ENCODE data around the gene PPIE.
"Not testable (repeated sequence)": the region's sequence is repeated elsewhere in the genome, so short reads cannot be mapped to it uniquely, and the experiment has no call there.

Gene PPIE

DNA sequence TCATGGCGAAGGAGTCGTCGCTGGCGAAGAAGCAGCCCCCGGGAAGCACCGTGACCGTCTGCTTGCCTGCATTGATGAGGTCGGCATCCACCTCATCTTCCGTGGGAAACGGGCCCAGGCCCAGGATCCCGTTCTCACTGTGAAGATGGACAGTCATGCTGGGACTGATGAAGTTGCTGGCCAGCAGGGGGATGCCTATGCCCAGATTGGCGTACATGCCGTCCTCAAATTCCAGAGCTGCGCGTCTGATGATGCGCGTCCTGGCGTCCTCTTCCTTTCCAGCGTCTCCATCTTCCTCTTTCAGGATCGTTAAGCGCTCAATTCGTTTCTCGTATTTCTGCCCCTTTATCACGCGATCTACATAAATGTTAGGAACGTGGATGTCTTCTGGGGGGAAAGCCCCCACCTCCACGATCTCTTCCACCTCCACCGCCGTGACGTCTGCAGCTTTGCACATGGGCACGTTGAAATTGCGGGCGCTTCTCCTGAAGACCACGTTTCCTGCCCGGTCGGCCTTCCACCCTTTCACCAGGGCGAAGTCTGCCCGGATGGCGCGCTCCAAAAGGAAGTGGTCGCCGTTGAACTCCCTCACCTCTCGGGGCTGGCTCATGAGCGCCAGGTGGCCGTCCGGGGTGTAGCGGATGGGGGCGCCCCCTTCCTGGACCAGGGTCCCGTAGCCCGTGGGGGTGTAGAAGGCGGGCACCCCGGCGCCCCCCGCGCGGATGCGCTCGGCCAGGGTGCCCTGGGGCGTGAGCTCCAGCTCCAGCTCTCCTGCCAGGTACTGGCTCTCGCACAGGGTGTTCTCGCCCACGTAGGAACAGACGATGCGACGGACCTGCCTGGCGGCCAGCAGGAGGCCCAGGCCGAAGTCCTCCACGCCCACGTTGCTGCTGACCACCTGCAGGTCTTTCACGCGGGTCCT is 31.7 kb downstream of the PPIE start:
- not testable (repeated sequence) for H3K27ac ChIP-seq

DNA sequence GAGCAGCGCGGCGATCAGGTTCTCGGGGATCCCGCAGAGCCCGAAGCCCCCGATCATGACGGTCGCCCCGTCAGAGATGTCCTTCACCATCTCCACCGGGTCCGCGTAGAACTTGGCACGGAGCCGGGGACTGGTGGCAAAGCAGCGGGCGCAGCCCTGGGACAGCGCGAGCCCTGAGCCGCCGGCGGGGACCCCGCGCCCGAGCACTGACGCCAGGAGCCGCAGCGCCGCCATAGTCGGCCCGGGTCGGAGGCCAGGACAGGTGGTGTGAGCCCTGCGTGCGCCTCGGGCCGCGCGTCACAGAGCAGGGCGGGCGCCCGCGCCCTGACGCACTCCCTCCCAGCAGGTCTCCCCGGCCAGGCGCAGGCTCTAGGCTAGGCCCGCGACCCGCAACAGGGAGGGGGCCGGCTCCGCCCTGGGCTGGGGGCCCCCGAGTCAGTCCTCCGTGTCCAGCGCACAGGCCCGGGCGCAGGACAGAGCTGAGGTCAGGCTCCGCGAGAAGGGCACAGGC is 32.4 kb downstream of the PPIE start, which contains the start of gene OXCT2:
TSS of gene OXCT2 (minus strand) at position 327 of the 511 bp plus-strand sequence. CDS start at position 234, 93 bp downstream.
- not testable (repeated sequence) for H3K27ac ChIP-seq

DNA sequence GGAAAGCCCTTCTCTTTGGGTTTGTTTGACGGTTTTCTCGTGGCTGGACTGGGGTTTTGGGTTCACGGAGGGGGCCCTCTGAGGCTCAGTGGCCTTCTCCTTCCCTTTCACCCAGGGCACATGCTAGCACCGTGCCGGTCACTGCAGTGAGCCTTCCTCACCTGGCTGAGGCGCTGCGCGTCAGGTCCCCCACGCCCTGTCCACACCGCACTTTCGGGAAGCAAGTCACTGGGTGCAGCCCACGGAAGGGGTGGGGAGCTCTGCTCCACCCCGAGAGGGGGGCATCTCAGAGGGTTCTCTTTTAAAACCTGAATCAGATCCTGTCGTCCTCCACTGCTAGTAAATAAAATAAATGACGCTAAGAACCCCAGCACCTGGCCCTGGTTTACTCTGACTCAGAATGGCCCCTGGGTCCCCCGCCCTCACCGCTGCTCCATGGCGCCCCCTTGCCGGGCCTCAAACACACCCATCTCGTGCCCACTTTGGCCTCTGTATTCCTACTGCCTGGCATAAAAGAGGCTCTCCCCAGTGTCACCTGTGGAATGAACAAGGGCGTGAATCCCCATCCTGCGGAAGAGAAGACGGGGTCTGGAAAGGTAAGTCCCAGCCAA is 34.8 kb downstream of the PPIE start:
- not testable (repeated sequence) for H3K27ac ChIP-seq

- H3K27ac ChIP-seq = not testable (repeated sequence)
These were observed 36.5 kb downstream of the PPIE start for GRCh38 chr1:39775141-39775540.

- not testable (repeated sequence) for H3K27ac ChIP-seq
These were observed 37.2 kb downstream of the PPIE start for GRCh38 chr1:39775676-39776399.

DNA sequence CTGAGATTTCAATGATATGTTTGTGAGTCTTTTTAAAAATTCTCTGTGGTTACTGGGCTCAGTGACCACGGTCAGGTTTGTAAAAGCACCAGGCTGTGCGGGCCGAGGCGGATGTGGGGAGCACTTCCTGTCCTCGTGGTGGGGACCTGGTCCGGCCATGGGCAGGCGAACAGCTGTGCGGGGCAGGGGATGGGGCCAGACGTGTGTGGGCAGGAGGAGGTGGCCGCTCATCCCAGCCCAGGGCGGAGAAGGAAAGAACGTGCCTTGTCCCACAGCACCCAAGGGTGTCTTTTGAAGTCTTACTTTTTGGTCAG is 37.7 kb downstream of the PPIE start:
- no peak overlapping the region for H3K27ac ChIP-seq
- TF ChIP-seq ZFX (IDR thresholded peaks at IDR 0.05; ENCODE audit: borderline replicate concordance) (no peak), CTCF (IDR thresholded peaks at IDR 0.05) (no peak)

- H3K27ac ChIP-seq = no peak overlapping the region
- TF ChIP-seq ZFX (IDR thresholded peaks at IDR 0.05; ENCODE audit: borderline replicate concordance) (no peak), CTCF (IDR thresholded peaks at IDR 0.05) (no peak)
These were observed 38.2 kb downstream of the PPIE start for GRCh38 chr1:39776886-39777285.

DNA sequence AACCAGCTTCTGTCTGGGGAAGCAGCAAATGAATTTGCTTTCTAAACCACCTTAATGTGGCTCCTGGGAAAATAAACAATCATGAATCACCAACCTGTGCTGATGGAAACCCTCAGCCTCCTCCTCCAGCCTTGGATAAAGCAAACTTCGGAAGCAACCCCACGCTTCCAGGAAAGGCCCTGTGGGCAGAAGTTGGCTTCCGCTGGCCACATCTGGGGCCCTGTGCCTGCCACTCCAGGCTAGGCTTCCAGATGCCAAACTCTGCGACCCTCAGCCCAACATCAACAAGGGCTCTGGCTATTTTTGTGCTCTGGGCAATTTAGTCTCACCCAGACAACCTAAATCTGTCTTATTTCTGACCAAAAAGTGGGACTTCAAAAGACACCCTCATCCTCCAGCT is 38.6 kb downstream of the PPIE start:
- no peak overlapping the region for H3K27ac ChIP-seq

DNA sequence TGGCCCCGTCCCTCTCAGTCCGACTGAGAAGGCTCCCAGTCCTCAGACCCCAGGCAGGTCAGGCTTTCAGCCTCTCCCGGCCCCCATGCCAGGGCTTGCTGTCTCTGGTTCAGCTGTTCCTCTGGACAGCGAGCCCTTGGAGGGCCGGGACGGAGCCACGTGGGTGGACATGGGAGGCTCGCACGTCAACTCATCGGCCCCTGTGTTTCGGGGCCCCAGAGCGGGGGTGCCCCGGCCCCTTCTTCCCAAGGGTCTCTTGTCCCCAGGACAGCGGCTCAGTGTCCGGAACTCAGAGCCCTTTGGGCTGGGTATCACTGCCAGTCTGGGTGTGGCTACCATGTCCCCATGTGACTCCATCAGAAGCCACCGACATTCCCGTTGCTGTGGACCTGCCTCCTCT is 39.2 kb downstream of the PPIE start:
- H3K27ac ChIP-seq = not testable (repeated sequence)

More for the DNA sequence above, 38.6 kb downstream of the PPIE start:
- TF ChIP-seq CTCF (IDR thresholded peaks at IDR 0.05) (no peak), ZFX (IDR thresholded peaks at IDR 0.05; ENCODE audit: borderline replicate concordance) (no peak)

GRCh38 chr1:39778463-39779099 is 39.9 kb downstream of the PPIE start:
- not testable (repeated sequence) for H3K27ac ChIP-seq

DNA sequence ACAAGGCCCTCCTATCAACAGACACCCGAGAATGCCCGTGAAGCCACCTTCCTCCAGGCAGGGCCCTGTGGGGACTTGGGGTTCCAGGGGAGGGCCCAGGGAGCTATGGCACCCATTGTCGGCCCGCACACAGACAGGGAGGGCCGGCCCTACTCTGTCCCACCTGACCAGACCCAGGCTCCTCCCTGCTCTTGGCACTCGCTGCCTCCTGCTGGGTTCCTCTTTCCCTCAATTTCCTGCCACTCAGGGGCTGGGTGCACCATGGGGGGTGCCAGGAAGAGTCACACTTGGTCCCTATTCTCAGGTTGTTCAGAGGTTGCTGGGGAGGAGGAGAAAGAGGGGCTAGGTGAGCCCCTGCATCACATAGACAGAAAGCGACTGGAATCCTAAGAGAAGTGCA is 40.5 kb downstream of the PPIE start:
- no peak overlapping the region for H3K27ac ChIP-seq
- TF ChIP-seq ZFX (IDR thresholded peaks at IDR 0.05; ENCODE audit: borderline replicate concordance) (no peak), CTCF (IDR thresholded peaks at IDR 0.05) (no peak)

Data from 22Rv1 (cell line).